ENCODE results near the gene PADI3.

GRCh38 chr1:17319561-17320350, 70.9 kb downstream of the PADI3 start:
- TF ChIP-seq CTCF (IDR thresholded peaks at IDR 0.05), result no peak
- TF ChIP-seq POLR2A (IDR thresholded peaks at IDR 0.05), result no peak

All from heart left ventricle (tissue), 13 donors.